Hematopoietic multipotent progenitor cell (in vitro differentiated cells): ENCODE measurements around the gene SLC37A3. TPM values are rescaled to one million over a fixed set of nuclear protein-coding genes. Genes with fewer than 3 reads are reported as not detected.

Experiments
- DNase-seq, 3 donors: peaks; one replicate each; pipeline ENCODE4 v3.0.0-alpha.2; 2011 to 2015; ENCODE audit warnings: low read depth in 2 of 3, low spot score in 2 of 3
- total RNA-seq: library from RNA; depleted of rRNA; stranded (reverse); fragments of >200 nt; gene quantifications from one replicate; pipeline ENCODE4 v1.2.3, GENCODE V29; 2012

The SLC37A3 gene
- total RNA-seq, 1 donor: 26.1 TPM

- DNase-seq: no peak
These were observed 4.0 kb upstream of the SLC37A3 start for GRCh38 chr7:140402178-140402835.

DNA sequence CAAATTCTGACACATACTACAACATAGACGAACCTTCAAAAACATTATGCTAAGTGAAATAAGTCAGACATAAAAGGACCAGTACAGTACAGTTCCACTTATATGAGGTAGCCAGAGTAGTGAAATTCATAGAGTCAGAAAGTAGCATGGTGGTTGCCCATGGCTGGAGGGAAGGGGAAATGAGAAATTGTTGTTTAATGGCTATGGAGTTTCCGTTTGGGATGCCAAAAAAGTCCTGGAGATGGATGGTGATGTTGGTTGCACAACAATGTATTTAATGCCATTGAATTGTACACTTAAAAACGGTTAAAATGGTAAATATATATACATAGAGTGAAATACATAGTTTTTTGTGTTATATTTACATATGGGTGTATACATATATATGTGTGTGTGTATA, 2.1 kb upstream of the SLC37A3 start:
- no peak for DNase-seq

DNA sequence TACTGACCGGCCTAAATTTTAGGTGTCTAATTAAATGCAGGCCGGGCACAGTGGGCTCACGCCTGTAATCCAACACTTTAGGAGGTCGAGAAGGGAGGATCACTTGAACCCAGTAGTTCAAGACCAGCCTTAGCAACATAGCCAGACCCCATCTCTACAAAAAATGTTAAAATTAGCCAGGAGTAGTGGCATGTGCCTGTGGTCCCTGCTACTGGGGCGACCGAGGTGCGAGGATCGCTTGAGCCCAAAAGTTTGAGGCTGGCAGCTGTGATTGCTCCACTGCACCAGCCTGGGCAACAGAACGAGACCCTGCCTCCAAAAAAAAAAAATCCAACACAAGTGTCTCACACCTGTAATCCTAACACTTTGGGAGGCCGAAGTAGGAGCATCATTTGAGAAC, 491 bp upstream of the SLC37A3 start:
- DNase-seq: no peak

- no peak for DNase-seq
These were observed 4.5 kb downstream of the SLC37A3 start for GRCh38 chr7:140393756-140394306.

DNA sequence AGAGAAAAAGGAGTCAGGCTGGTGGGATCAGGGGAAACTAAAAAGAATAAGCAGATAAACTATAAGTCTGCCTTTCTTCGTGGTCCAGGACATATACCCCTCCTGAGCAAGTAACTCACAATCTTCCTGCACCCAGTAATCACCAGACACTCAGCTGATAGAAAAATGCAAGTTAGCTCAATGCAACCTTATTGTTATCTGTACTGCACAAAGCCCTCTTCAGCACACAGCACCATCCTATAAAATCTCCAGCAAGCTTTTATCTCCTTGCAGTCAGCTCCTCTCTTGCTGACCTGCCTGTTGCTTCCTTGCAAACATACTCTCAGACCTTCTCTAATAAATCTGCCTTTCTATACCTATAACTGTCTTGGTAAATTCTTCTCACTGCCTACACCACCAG, 6.7 kb downstream of the SLC37A3 start:
- no peak for DNase-seq

DNA sequence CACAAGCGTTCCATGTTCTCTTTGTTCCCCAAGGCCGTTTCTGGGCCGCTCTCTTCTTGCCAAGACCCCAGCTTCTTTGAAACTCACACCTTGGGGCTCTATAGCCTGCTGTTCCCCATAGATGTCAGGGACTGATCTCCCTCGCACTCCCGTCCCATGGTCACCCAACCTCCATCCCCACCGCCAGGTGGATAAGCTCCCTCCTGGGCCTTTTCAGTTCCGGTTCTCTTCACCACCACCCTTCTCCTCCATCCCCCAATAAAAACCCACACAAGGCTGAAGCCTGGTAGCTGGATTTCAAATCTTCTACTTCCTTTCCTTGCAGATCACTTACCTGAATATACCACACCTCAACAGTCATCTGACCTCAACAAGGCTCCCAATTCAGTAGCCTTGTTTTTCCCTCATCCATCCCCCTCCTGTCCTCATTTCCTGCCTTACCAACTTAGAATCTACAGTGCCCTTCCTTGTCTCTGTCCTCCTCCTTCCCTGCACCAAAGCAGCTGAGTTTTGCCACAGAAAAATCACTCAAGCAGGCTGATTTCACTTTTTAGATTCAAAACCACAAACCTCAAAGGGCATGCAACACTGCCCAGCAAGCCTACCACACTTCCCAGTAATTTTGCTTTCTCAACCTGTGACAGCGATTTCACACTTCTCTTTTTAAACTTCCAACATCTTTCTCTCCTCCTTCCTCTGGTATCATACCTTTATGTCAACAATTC, 7.7 kb downstream of the SLC37A3 start:
- peak in 2 of 3 donors; percentile 39 to 54 for DNase-seq

DNA sequence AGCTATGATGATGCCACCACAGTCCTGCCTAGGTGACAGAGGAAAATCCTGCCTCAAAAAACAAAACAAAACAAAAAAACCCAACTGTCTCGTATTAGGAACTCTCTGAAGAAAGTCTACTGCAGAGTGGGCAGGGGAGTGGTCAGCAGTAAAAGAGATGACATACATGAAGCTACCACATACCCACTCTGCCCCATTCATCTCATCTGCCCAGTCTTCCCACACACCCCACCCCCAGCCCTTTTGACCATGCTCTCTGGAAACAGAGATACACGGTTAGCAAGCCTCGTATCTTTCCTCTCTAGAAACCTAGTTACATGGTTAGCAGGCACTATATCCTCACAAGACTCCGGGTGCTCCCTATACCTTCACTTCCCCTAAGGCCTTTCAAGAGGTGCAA, 8.3 kb downstream of the SLC37A3 start:
- DNase-seq: no peak

- no peak for DNase-seq
These were observed 8.9 kb downstream of the SLC37A3 start for GRCh38 chr7:140389445-140389844.

GRCh38 chr7:140384894-140385545, 13.3 kb downstream of the SLC37A3 start:
- no peak for DNase-seq

- no peak for DNase-seq
These were observed 14.2 kb downstream of the SLC37A3 start for GRCh38 chr7:140383954-140384713.

GRCh38 chr7:140375892-140376730, 22.2 kb downstream of the SLC37A3 start:
- no peak for DNase-seq

DNA sequence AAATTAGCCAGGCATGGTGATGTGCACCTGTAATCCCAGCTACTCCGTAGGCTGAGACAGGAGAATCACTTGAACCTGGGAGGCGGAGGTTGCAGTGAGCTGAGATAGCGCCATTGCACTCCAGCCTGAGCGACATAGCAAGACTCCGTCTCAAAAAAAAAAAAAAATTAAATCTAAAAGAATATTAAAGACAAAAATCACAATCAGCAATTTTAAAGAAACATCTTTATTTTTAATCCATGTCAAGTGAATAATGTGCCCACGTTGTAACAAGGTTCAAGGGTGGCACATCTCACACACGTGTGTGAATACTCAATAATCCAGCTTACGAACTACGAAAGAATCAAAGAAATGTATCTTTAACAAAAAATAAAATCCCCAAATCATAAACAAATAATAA, 23.0 kb downstream of the SLC37A3 start:
- no peak for DNase-seq

DNA sequence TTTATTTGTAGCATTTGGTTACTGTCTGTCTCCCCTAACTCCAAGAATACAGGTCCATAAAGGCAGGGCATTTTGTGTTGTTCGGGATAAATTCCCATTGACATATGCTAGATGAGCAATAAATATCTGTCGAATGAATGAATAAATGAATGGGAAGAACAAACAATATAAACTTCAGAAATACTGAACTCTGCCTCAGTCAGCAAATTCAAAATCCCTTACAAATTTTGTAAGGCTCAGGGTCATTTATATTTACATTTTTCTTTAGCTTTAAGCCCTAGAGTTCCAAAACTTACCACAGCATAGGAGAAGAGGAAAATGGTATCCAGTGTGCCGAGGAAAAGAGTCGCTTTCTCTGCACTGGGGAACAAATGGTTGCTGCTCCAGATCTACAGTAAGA, 29.0 kb downstream of the SLC37A3 start:
- no peak for DNase-seq

GRCh38 chr7:140367528-140367927, 30.8 kb downstream of the SLC37A3 start:
- DNase-seq: no peak

- DNase-seq: no peak
These were observed 33.5 kb downstream of the SLC37A3 start for GRCh38 chr7:140364819-140365218.

DNA sequence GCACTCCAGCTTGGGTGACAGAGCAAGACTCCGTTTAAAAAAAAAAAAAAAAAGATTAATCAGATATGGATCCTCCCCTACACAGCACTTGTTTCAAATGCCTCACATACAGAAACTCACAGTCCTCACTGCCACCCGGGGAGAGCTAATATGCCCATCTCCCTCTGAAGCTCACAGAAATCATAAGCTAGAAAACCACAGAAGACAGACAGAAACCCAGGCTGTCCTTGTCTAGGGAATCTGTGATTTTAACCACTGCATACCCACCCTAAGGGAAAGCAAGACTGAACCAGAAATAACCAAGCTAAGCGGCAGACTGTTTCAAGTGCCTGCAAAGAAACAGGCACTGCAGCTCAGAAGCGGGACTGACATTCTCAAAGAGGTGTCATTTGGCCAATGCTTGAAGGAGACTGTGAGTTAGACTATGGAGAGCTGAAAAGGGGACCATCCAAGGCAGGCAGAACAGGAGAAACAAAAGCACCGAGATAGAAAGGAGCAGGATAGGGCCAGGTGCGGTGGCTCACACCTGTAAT, 37.6 kb downstream of the SLC37A3 start:
- no peak for DNase-seq

DNA sequence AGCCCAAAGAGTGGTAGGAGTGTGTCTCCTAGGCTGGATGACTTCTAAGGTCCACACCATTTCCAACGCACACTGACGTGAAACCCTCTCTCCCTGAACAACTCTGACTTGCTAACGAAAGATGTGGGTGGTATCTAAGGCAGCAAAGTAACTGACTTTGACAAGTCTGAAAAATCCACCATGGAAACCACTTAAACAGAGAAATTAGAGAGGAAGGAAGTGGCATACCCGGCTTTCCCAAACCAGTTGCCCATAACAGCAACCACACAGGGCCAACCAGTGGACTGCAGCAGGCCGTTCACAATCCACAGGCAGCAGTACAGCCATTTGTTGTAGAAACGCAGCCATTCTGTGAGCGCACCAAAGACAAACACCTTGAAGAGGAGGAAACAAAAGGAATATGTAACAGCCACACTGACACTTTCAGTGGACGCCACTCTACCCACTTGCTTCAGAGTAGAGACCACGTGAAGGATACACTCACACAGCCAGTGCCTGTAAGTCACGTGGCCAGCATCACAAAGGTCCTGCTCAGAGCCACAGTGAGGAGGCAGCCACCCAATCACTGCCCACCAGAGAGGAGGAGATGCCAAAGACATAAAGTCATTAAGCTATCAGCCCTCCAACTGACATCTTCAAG, 39.8 kb downstream of the SLC37A3 start:
- peak in 2 of 3 donors; percentile 33 to 72 for DNase-seq

GRCh38 chr7:140358024-140358411, 40.3 kb downstream of the SLC37A3 start:
- no peak for DNase-seq

DNA sequence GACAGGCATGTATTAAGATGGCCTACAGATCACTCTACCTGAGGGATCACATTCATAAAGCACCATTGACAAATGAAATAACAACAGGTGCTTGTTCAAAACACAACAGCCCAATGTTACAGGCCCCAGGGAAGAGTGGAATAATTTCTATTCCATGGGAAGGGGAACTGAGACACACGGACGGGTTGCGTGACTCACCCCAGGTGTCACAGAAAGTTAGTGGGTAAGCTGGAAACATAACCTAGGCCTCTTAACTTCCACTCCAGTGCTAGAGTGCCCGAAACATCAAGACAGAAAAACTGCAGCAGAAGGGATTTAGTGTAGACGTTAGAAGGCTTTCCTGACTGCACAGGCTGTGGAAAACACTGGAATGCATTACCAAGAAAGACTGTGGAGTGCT, 48.3 kb downstream of the SLC37A3 start:
- DNase-seq: no peak
